Thyroid gland (tissue), 4 donors: ENCODE data around the gene NSUN7.

ENCODE experiments used
- CTCF ChIP-seq, 6 experiments: fragments of 200-600 bp in 3 of 6; fragments of 450-650 bp in 3 of 6; sonication (generic) in 3 of 6; IDR thresholded peaks; one replicate each; pipeline ENCODE4 v1.5.1; 2016 to 2019; ENCODE audit warnings: antibody characterized with exemption in 6 of 6, mild to moderate bottlenecking in 2 of 6, inconsistent platforms in 1 of 6, moderate library complexity in 1 of 6
- POLR2A ChIP-seq, 2 donors: fragments of 450-650 bp; IDR thresholded peaks; one replicate each; pipeline ENCODE4 v1.6.1; 2017; ENCODE audit warnings: antibody characterized with exemption in 2 of 2, mild to moderate bottlenecking in 2 of 2, moderate library complexity in 1 of 2

- TF ChIP-seq CTCF (IDR thresholded peaks at IDR 0.05) = no peak
- TF ChIP-seq POLR2A (IDR thresholded peaks at IDR 0.05) = no peak
Observed at GRCh38 chr4:40733752-40734151, 16.0 kb upstream of the NSUN7 start.
